Adrenal gland (tissue), 5 donors: ENCODE data around the gene LYSMD1.

Source experiments
- CTCF ChIP-seq, 6 experiments: fragments of 450-650 bp in 4 of 6; fragments of 200-600 bp in 2 of 6; sonication (generic) in 1 of 6; IDR thresholded peaks; 1 replicate in 5 of 6; 2 replicates in 1 of 6; pipeline versions ENCODE4 v1.5.1 to v1.8.0; 2016 to 2021; ENCODE audit warnings: antibody characterized with exemption in 6 of 6, mild to moderate bottlenecking in 2 of 6, moderate library complexity in 1 of 6
- POLR2A ChIP-seq, 2 donors: fragments of 450-650 bp; IDR thresholded peaks; one replicate each; pipeline ENCODE4 v1.6.1; 2017; ENCODE audit warnings: antibody characterized with exemption in 2 of 2, mild to moderate bottlenecking in 2 of 2, moderate library complexity in 1 of 2
- donor health status: DM: no; HTN: no; CAD: no.

- TF ChIP-seq POLR2A (IDR thresholded peaks at IDR 0.05) (no peak), CTCF (IDR thresholded peaks at IDR 0.05) (no peak)
Observed at GRCh38 chr1:151176514-151177045, 10.9 kb upstream of the LYSMD1 start.
